ENCODE results near the gene IQGAP2.
"Not testable (repeated sequence)": the region's sequence is repeated elsewhere in the genome, so short reads cannot be mapped to it uniquely, and the experiment has no call there.

IQGAP2 gene

GRCh38 chr5:76537073-76537543 is 134.0 kb downstream of the IQGAP2 start:
- DNase-seq (ENCODE audit: low spot score): no peak

DNA sequence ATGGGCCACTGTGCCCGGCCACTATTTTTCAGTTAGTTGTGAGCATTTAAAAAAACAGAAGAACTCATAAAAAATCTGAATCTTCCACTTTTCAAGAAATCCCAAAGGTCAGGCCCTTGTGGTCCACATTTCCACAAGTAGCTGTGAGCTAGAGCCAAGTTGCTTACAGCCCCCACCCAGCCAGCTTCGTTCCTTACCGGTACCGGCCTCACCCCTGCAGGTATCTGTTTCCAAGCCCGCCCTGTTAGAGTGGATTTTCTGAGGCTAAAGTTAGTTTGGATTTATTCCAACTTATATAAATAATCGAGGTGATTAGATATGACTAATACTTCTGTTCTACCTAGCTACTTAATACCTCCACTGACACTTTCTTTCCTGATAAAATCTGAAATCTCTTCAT is 139.2 kb downstream of the IQGAP2 start:
- no peak for DNase-seq (ENCODE audit: low spot score)

- DNase-seq (ENCODE audit: low spot score): no peak
Measured at GRCh38 chr5:76542887-76543690, 140.0 kb downstream of the IQGAP2 start.

DNA sequence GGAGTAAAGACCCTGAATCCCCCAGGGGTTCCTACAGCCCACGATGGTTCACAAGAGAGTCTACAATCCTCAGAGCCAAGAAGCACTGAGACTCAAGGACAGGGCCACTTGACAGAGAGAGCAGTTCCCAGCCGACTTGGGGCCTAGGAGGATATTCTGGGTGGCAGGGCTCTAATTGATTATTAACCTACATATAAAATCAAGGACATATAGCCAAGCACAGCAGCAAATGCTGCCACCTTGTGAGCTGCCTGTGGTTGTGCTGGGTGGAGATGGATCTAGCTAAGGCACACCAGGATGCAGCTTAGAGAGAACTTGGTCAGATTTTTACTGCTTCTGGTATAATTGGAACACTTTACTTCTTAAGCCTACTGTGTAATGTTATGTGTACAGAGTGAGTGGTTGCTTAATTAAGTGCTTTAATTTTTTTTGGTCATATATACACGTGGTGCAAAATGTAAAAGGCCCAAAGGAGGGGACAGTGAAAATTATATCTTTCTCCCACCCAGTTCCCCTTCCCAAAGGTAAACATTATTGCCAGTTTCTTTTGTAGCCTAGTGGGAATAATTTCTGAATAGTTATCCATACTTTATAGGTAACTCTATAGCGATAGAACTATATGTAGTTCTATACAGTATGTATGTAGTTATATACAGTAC is 141.3 kb downstream of the IQGAP2 start:
- DNase-seq (ENCODE audit: low spot score): peak; percentile 74

DNA sequence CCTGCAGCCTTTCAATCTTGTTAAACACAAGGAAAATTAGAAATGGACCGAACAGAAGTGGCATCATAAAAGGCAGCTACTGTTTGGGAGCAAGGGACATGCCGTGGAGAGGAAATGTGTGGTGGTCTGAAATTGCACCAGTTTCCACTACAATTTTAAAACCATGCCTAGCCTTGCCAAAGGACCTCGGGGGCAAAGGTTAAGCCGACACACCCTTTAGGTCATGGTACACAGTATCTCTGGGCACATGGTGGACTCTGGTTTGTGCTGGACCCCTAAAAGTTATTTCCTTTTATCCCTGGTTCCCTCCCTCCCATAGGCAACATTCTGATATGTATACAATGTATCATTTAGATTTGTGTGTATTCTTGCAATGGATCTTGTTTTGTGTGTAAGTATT is 142.1 kb downstream of the IQGAP2 start:
- DNase-seq (ENCODE audit: low spot score): no peak

GRCh38 chr5:76546497-76547102 is 143.5 kb downstream of the IQGAP2 start:
- DNase-seq (ENCODE audit: low spot score): no peak

DNA sequence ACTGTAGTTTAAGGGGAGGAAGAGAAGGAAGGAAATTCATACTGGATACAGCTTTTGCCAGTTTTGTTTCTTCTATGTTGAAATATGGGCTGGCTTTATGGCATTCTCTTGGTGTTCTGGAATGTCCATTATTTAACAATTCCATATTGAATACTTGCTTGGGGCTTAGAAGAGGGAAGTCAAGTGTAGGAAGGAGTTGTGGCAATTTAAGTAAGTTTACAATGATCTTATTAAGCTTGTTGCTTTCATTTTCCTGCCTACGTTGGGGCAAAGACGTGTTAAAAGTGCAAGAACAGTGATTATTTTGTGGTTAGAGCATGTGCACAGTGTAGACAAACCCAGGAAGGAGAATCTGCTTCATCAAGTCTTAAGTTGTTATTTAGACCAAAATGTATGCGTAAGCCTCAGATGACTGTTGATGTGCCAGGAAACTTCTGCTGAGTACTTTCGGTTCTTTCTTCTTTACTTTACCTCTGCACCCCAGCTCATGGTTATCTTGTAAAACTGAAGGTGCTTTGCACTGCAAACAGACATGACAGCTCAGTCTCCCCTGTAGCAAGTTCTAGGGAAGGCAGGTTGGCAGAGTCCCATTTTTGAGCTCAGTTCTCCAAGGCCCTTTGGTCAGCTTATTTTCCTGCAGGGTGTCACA is 144.3 kb downstream of the IQGAP2 start:
- no peak for DNase-seq (ENCODE audit: low spot score)

GRCh38 chr5:76547891-76548524 is 144.9 kb downstream of the IQGAP2 start:
- DNase-seq (ENCODE audit: low spot score): no peak

GRCh38 chr5:76548525-76549229 is 145.6 kb downstream of the IQGAP2 start:
- peak; percentile 15 for DNase-seq (ENCODE audit: low spot score)

DNA sequence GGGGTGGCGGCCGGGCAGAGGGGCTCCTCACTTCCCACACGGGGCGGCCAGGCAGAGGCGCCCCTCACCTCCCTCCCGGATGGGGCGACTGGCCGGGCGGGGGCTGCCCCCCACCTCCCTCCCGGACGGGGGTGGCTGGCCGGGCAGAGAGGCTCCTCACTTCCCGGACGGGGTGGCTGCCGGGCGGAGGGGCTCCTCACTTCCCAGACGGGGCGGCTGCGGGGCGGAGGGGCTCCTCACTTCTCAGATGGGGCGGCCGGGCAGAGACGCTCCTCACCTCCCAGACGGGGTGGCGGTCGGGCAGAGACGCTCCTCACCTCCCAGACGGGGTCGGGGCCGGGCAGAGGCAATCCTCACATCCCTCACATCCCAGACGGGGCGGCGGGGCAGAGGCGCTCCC is 147.8 kb downstream of the IQGAP2 start:
- not testable (repeated sequence) for DNase-seq (ENCODE audit: low spot score)

DNA sequence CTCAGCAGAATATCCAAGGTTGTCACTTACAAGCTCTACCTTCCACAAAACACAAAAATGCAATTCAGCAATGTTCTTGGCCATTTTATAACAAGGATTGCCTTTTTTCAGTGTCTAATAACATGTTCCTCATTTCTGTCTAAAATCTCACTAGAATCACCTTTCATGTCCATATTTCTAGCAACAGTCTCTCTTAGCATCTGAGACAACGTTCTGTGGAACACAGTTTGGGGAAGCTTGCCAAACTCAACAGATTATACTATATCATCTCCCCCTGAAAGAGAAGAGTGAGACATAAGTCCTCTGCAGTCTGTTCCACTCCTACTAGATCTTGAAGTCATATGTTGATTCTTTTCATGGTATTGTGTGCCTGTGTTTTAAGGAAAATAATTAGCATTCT is 149.5 kb downstream of the IQGAP2 start:
- no peak for DNase-seq (ENCODE audit: low spot score)

DNA sequence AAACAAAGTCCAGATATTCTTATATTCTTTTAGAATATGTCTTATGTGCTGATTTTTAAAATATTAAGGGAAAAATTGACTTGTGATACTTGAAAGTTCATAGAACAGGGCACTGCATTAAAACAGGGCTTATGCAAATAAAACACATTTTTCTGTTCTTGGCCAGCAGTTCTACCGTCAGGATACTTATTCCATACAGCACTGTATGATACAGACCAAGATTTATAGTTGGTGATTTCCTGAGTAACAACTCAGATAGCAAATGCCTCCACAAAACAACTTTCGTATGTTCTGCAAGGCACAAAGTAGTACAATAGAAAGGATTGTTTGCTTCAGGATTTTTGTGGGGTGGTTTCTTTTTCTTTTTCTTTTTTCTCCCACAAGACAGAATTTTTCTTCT is 150.2 kb downstream of the IQGAP2 start:
- no peak for DNase-seq (ENCODE audit: low spot score)

GRCh38 chr5:76555114-76555513 is 152.0 kb downstream of the IQGAP2 start:
- no peak for DNase-seq (ENCODE audit: low spot score)

GRCh38 chr5:76555717-76556116 is 152.6 kb downstream of the IQGAP2 start:
- no peak for DNase-seq (ENCODE audit: low spot score)

DNA sequence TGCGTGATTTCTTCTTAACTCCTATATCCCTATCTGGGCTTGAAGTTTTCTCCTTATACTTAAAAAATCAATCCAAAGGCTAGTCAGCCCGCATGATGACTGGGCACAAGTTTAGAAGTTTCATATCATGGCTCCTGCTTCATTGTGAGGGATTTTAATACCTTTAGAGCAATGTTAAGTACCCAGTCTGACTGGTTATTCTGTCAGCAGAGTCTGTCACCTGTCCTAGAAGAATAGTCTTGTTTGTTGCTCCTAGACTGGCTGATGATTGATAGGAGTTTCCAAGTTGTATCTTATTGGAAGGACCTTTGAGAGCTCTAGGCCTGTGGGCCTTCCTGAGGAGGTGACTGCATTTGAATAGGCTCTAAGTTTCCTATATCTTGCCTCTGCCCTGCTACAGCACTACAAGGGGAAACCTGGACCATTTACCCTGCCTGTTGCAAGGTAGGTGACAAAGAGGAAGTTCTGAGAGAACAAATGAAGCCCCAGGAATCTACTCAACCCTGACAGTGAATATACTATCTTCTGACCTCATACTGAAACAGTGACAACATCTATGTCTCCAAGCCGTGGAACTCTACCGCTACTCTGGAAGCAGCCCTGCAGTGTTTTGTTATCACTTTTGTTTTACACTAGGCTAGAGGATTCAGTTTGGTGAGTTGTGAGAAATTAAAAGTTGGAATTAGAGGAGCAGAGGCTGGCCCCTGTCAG is 153.6 kb downstream of the IQGAP2 start:
- DNase-seq (ENCODE audit: low spot score): no peak

DNA sequence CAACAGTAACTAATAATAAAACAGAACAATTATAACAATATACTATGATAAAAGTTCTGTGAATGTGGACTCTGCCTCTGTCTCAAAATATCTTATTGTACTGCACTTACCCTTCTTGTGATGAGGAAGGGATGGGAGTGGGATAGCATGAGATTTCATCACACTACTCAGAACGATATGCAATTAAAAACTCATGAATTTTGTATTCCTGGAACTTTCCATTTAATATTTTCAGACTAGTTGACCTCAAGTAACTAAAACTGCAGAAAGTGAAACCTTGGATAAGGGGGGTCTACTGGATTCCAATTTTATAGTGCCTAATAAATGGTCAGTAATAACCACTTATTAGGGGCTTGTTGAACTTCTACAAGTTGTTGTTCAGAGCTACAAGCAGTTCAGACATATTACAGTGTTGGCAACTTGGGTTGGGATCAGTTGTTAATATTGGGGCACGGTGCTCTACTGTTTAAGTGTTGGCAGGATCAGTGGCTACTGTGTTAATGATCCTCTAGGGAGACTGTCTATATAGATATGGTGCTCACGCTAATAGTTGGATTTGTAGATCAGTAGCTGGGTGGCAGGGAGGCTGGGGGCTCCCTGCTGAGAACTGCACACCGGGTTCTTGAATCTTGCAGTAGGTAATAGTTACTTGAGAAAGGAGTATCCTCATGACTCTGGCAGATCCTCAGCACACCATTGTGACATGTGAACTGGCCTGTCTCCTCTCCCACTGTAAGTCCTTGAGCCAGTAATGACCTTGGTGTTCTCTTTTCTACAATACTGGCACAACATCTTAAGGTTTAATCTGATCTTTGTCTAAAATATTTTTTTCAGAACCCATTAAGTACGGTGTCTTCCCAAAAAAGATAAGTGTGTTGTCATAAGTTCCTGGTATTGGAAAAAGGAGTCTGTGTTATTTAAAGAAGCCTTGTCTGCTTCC is 158.1 kb downstream of the IQGAP2 start:
- no peak for DNase-seq (ENCODE audit: low spot score)

DNA sequence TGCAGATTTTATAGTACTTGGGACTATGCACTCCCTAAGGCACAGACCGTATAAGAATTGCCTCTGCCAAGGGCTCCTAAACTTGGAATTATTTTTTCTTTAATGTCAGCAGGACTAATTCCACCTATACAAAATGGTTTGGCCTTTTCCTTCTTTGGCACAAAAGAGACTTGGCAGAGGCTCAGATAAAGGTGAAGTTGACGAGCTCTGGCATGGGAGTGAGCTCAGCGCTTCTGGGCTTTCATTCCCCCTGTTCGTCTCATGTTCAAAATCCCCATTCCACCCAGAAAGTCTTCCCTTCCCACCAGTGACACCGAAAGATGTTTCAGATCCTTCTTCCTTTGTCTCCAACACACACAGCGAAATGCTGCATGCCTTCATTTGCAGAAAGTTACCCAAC is 158.9 kb downstream of the IQGAP2 start:
- DNase-seq (ENCODE audit: low spot score): no peak

- DNase-seq (ENCODE audit: low spot score): no peak
Measured at GRCh38 chr5:76565009-76565408, 161.9 kb downstream of the IQGAP2 start.

DNA sequence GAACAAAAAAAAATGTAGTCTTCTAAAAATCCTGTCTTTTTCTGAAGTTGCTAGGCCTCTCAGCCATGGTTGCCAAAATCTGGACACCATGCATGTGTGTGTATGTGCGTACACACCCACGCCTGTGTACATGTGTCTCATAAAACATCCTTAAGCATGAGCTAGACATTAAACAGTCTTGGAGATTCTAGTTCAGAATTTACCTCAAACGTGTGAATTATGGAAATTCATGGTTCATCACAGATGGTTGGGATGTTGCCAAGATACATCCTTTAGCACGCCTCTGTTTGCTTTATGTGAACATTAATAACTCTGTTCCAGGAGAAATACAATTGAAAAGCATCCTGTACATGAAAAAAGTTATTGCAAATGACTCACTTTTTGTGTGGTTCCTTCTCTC is 167.1 kb downstream of the IQGAP2 start:
- no peak for DNase-seq (ENCODE audit: low spot score)

- DNase-seq (ENCODE audit: low spot score): no peak
Measured at GRCh38 chr5:76571559-76571958, 168.5 kb downstream of the IQGAP2 start.

All from LoVo (cell line).